ENCODE data around the gene IFNAR1.

GRCh38 chr21:33370305-33370704 is 45.5 kb downstream of the IFNAR1 start:
- TF ChIP-seq CTCF (IDR thresholded peaks at IDR 0.05) (no peak), POLR2A (IDR thresholded peaks at IDR 0.05) (no peak)
